ENCODE results near the gene MAD1L1. TPM values are rescaled to one million over a fixed set of nuclear protein-coding genes. Genes with fewer than 3 reads are reported as not detected.

The MAD1L1 gene
- total and polyA plus RNA-seq, 4 donors: 43.0 to 54.9 (median 49.9) TPM

- DNase-seq (no peak), ATAC-seq (ENCODE audit: insufficient read depth, low FRiP score) (no peak)
- no peak for TF ChIP-seq CTCF (IDR thresholded peaks at IDR 0.05; ENCODE audit: control extremely low read depth, extremely low read depth)
- Histone ChIP-seq H3K9me3 (ENCODE audit: control insufficient read depth in 4 of 4, insufficient read depth in 3 of 4, low read length in 3 of 4) (peaks cover 0 to 4% (median 0%) of the 10 kb centered on the region in 4 donors), H3K27me3 (ENCODE audit: control insufficient read depth in 3 of 3, insufficient read depth in 3 of 3, low read length in 2 of 3) (no peaks in the 10 kb centered on the region), H3K4me3 (no peak overlapping the region), H3K36me3 (ENCODE audit: control insufficient read depth in 4 of 4, insufficient read depth in 4 of 4, low read length in 4 of 4) (peaks cover 9 to 69% (median 42%) of the 10 kb centered on the region in 4 donors), H3K27ac (ENCODE audit: low read depth in 1 of 2, low read length in 1 of 2) (peak overlapping the region in 1 of 2 donors; percentile 52), H3K9ac (ENCODE audit: insufficient read depth in 1 of 2, low read length in 2 of 2) (no peak overlapping the region), H3K4me1 (ENCODE audit: control insufficient read depth in 5 of 5, insufficient read depth in 5 of 5, low read length in 5 of 5) (no peaks in the 10 kb centered on the region)
- WGBS, 2 donors: 97 to 98% methylated on average over 10 of the region's 10 CpGs
These were observed 19.8 kb downstream of the MAD1L1 start for GRCh38 chr7:2212906-2213305.

- Histone ChIP-seq H3K9ac (ENCODE audit: insufficient read depth in 1 of 2, low read length in 2 of 2) (no peak overlapping the region), H3K27ac (ENCODE audit: low read depth in 1 of 2, low read length in 1 of 2) (no peak overlapping the region), H3K27me3 (ENCODE audit: control insufficient read depth in 3 of 3, insufficient read depth in 3 of 3, low read length in 2 of 3) (no peaks in the 10 kb centered on the region), H3K36me3 (ENCODE audit: control insufficient read depth in 4 of 4, insufficient read depth in 4 of 4, low read length in 4 of 4) (peaks cover 9 to 66% (median 41%) of the 10 kb centered on the region in 4 donors), H3K9me3 (ENCODE audit: control insufficient read depth in 4 of 4, insufficient read depth in 3 of 4, low read length in 3 of 4) (peaks cover 0 to 4% (median 0%) of the 10 kb centered on the region in 4 donors), H3K4me1 (ENCODE audit: control insufficient read depth in 5 of 5, insufficient read depth in 5 of 5, low read length in 5 of 5) (no peaks in the 10 kb centered on the region), H3K4me3 (no peak overlapping the region)
- ATAC-seq (ENCODE audit: insufficient read depth, low FRiP score) (no peak), DNase-seq (peak in 1 of 3 donors; percentile 5)
- 96 to 97% methylated on average over 13 of the region's 13 CpGs for WGBS, 2 donors
- TF ChIP-seq CTCF (IDR thresholded peaks at IDR 0.05; ENCODE audit: control extremely low read depth, extremely low read depth): no peak
These were observed 20.8 kb downstream of the MAD1L1 start for GRCh38 chr7:2211926-2212325.

GRCh38 chr7:2211259-2211880 is 21.4 kb downstream of the MAD1L1 start:
- Histone ChIP-seq H3K9ac (ENCODE audit: insufficient read depth in 1 of 2, low read length in 2 of 2) (no peak overlapping the region), H3K36me3 (ENCODE audit: control insufficient read depth in 4 of 4, insufficient read depth in 4 of 4, low read length in 4 of 4) (peaks cover 9 to 64% (median 38%) of the 10 kb centered on the region in 4 donors), H3K4me3 (no peak overlapping the region), H3K4me1 (ENCODE audit: control insufficient read depth in 5 of 5, insufficient read depth in 5 of 5, low read length in 5 of 5) (no peaks in the 10 kb centered on the region), H3K27ac (ENCODE audit: low read depth in 1 of 2, low read length in 1 of 2) (no peak overlapping the region), H3K27me3 (ENCODE audit: control insufficient read depth in 3 of 3, insufficient read depth in 3 of 3, low read length in 2 of 3) (no peaks in the 10 kb centered on the region), H3K9me3 (ENCODE audit: control insufficient read depth in 4 of 4, insufficient read depth in 3 of 4, low read length in 3 of 4) (peaks cover 0 to 4% (median 0%) of the 10 kb centered on the region in 4 donors)
- no peak for ATAC-seq (ENCODE audit: insufficient read depth, low FRiP score)
- DNase-seq: peak in 1 of 3 donors; percentile 6
- TF ChIP-seq CTCF (IDR thresholded peaks at IDR 0.05; ENCODE audit: control extremely low read depth, extremely low read depth): no peak
- WGBS, 2 donors: 92 to 94% methylated on average over 15 of the region's 15 CpGs
